GM12864 (cell line): ENCODE measurements around the gene ADGRD1.

Experiments used
- DNase-seq: peaks from one replicate; pipeline ENCODE4 v3.0.0-alpha.2; 2011; ENCODE audit warnings: low read depth
- H3K4me3 ChIP-seq: 2 replicates; pipeline ENCODE4 v1.5.1; 2011; ENCODE audit warnings: mild to moderate bottlenecking, low read depth, low read length, control low read depth
- CTCF ChIP-seq: IDR thresholded peaks from 2 replicates; pipeline ENCODE4 v1.5.1; 2011; ENCODE audit warnings: low read depth, mild to moderate bottlenecking, moderate library complexity, low read length, control low read depth, inconsistent platforms; ENCODE audit errors: missing control alignments

ADGRD1 gene

GRCh38 chr12:131047789-131048610, 94.3 kb downstream of the ADGRD1 start:
- H3K4me3 ChIP-seq, result no peak overlapping the region
- DNase-seq, result no peak
- TF ChIP-seq CTCF, result no peak

GRCh38 chr12:131048611-131048990, 94.9 kb downstream of the ADGRD1 start:
- no peak for TF ChIP-seq CTCF
- no peak overlapping the region for H3K4me3 ChIP-seq
- no peak for DNase-seq

GRCh38 chr12:131049002-131049401, 95.3 kb downstream of the ADGRD1 start:
- H3K4me3 ChIP-seq, result no peak overlapping the region
- no peak for TF ChIP-seq CTCF
- no peak for DNase-seq

GRCh38 chr12:131049549-131050339, 96.0 kb downstream of the ADGRD1 start:
- H3K4me3 ChIP-seq, result no peak overlapping the region
- DNase-seq, result no peak
- no peak for TF ChIP-seq CTCF

- TF ChIP-seq CTCF, result no peak
- H3K4me3 ChIP-seq, result no peak overlapping the region
- no peak for DNase-seq
Observed at GRCh38 chr12:131050463-131051154, 96.9 kb downstream of the ADGRD1 start.

- DNase-seq, result no peak
- no peak for TF ChIP-seq CTCF
Observed at GRCh38 chr12:131051155-131051473, 97.4 kb downstream of the ADGRD1 start.

More at GRCh38 chr12:131051155-131051473, 97.4 kb downstream of the ADGRD1 start:
- H3K4me3 ChIP-seq, result no peak overlapping the region
